Calu3 (cell line): Measurements from ENCODE around the gene CCDC97. TPM values are rescaled to one million over a fixed set of nuclear protein-coding genes. Genes with fewer than 3 reads are reported as not detected.

Source experiments
- BruUV-seq: library from RNA; stranded (reverse); fragments of 400-500 nt; replicated peaks from 2 replicates; lab custom pipeline; 2021; lab: Mats Ljungman, UMichigan
- CTCF ChIA-PET: fragments of 300-600 bp; sonication (Branson Sonifier 250); formaldehyde crosslinking; loops from one replicate; lab custom pipeline; 2022; ENCODE audit warnings: antibody characterized with exemption; lab: Charles Lee
- DNase-seq: peaks from one replicate; pipeline ENCODE4 v3.0.0; 2022
- H3K27ac Mint-ChIP-seq: one replicate; pipeline ENCODE4 v1.8.0; 2022; ENCODE audit warnings: mixed read lengths; ENCODE audit not compliant: unreplicated experiment
- H3K27me3 Mint-ChIP-seq: one replicate; pipeline ENCODE4 v1.8.0; 2022; ENCODE audit warnings: mixed read lengths; ENCODE audit not compliant: unreplicated experiment
- H3K36me3 Mint-ChIP-seq: one replicate; pipeline ENCODE4 v1.8.0; 2022; ENCODE audit warnings: mild to moderate bottlenecking, moderate library complexity, mixed read lengths; ENCODE audit not compliant: insufficient read depth, unreplicated experiment
- H3K4me1 Mint-ChIP-seq: one replicate; pipeline ENCODE4 v1.8.0; 2022; ENCODE audit warnings: mild to moderate bottlenecking, low read depth, mixed read lengths; ENCODE audit not compliant: unreplicated experiment
- H3K4me3 Mint-ChIP-seq: one replicate; pipeline ENCODE4 v1.8.0; 2022; ENCODE audit warnings: mild to moderate bottlenecking, low read depth, moderate library complexity, mixed read lengths; ENCODE audit not compliant: unreplicated experiment
- H3K9me3 Mint-ChIP-seq: one replicate; pipeline ENCODE4 v1.8.0; 2022; ENCODE audit warnings: low read depth, mixed read lengths; ENCODE audit not compliant: unreplicated experiment
- intact Hi-C: fragments of 100-400 bp; cut with micrococcal nuclease; formaldehyde crosslinking; loops from one replicate; pipeline ENCODE4 v1.10.0; 2022; ENCODE audit not compliant: unreplicated experiment
- total RNA-seq: library from RNA; stranded (reverse); gene quantifications from 2 replicates; pipeline ENCODE4 v1.2.3, GENCODE V29; 2022
- TF ChIP-seq, protein P1 (sequence below): fragments of 200-600 bp; IDR thresholded peaks from one replicate; pipeline ENCODE4 v1.8.0; 2022; ENCODE audit warnings: antibody characterized with exemption; ENCODE audit not compliant: unreplicated experiment

The CCDC97 gene
- total RNA-seq, 1 experiment from 2014 or later, result 45.8 TPM

DNA sequence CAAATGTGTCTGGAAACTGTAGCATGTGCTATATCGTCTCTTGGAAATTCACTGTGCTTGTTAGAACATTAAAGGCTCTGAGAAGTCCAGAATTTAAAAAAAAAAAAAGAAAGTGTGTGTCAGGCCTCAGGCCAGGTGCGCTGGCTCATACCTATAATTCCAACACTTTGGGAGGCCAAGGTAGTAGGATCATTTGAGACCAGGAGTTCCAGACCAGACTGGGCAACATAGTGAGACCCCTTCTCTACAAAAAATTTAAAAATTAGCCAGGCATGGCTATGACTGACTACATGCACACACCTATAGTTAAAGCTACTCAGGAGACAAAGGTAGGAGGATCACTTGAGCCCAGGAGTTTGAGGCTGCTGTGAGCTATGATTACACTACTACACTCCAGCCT, 40.9 kb upstream of the CCDC97 start:
- TF ChIP-seq, protein P1, sequence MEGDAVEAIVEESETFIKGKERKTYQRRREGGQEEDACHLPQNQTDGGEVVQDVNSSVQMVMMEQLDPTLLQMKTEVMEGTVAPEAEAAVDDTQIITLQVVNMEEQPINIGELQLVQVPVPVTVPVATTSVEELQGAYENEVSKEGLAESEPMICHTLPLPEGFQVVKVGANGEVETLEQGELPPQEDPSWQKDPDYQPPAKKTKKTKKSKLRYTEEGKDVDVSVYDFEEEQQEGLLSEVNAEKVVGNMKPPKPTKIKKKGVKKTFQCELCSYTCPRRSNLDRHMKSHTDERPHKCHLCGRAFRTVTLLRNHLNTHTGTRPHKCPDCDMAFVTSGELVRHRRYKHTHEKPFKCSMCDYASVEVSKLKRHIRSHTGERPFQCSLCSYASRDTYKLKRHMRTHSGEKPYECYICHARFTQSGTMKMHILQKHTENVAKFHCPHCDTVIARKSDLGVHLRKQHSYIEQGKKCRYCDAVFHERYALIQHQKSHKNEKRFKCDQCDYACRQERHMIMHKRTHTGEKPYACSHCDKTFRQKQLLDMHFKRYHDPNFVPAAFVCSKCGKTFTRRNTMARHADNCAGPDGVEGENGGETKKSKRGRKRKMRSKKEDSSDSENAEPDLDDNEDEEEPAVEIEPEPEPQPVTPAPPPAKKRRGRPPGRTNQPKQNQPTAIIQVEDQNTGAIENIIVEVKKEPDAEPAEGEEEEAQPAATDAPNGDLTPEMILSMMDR, result no peak
- Mint-ChIP-seq H3K36me3 (peaks cover 96% of the 10 kb centered on the region), H3K4me3 (no peak overlapping the region), H3K9me3 (no peaks in the 10 kb centered on the region), H3K27me3 (peaks cover 5% of the 10 kb centered on the region), H3K27ac (no peak overlapping the region), H3K4me1 (peaks cover 28% of the 10 kb centered on the region)
- DNase-seq, result no peak
- BruUV-seq, result TSS peak; percentile 6
- CTCF ChIA-PET, result interaction anchor here (0.6 kb wide), 1 partner anchor 65 kb away, joined by 3 read pairs; no protein-coding TSS in a partner anchor
- intact Hi-C loops, result no loop called here

DNA sequence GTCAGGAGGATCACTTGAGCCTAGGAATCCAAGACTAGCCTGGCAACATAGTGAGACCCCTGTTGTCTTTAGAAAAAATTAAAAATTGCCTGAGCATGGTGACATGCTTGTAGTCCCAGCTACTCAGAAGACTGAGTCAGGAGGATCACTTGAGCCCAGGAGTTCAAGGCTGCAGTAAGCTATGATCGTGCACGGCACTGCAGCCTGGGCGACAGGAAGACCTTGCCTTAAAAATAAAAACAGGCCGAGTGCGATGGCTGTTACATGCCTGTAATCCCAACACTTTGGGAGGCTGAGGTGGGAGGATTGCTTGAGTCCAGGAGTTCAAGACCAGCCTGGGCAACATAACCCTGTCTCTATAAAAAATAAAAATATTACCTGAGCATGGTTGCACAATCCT, 40.4 kb upstream of the CCDC97 start:
- no peak for DNase-seq
- intact Hi-C loops, result no loop called here
- peaks cover 93% of the 10 kb centered on the region for H3K36me3 Mint-ChIP-seq
- no peaks in the 10 kb centered on the region for H3K27me3 Mint-ChIP-seq
- TF ChIP-seq, protein P1, result no peak
- peaks cover 28% of the 10 kb centered on the region for H3K4me1 Mint-ChIP-seq
- BruUV-seq, result no TSS peak
- H3K9me3 Mint-ChIP-seq, result no peaks in the 10 kb centered on the region
- H3K4me3 Mint-ChIP-seq, result no peak overlapping the region
- no peak overlapping the region for H3K27ac Mint-ChIP-seq
- CTCF ChIA-PET, result interaction anchor here (0.7 kb wide), 1 partner anchor 19 kb away, joined by 7 read pairs; no protein-coding TSS in a partner anchor

DNA sequence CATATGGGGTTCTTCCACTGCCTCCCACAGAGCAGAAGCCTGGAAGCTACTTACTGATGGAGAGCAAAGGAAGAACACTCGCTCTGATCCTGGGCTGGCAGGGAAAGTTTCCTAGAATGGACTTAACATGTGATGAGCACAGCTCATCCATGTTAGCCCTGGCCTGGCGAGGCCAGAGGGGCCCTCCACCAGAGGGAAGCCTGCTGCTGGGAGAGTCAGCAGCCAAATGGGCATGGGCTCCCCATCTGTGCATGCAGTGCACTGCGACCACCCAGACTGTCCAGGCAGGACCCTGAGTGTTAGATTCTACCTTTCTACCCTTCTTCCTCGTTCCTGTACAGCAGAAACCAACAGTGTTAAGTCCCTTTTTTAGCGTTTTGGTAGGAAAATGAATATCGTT, 36.9 kb upstream of the CCDC97 start:
- DNase-seq, result no peak
- no TSS peak for BruUV-seq
- Mint-ChIP-seq H3K27ac (no peak overlapping the region), H3K4me1 (no peaks in the 10 kb centered on the region), H3K9me3 (no peaks in the 10 kb centered on the region), H3K36me3 (peaks cover 93% of the 10 kb centered on the region), H3K4me3 (no peak overlapping the region), H3K27me3 (no peaks in the 10 kb centered on the region)
- CTCF ChIA-PET, result no interaction called here
- TF ChIP-seq, protein P1, result no peak
- intact Hi-C loops, result no loop called here

DNA sequence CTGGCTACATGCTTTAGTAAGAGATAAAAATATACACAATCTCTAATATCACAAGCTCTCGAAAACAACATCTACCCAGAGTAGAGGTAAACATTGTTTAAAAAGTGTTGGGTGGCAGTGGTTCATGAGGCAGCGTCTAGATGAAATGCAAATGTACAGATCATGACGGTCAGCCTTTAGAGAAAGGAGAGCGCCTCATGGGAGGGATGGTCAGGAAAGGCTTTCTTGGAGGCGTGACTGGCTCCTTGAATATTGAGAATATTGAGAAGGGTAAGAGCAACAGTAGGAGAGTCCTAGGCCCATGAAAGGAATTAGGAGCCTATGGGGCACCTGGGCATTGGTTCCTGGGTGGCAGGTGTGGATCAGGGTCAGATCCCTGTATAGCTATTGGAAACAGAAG, 35.2 kb upstream of the CCDC97 start:
- Mint-ChIP-seq H3K36me3 (peaks cover 93% of the 10 kb centered on the region), H3K4me3 (no peak overlapping the region), H3K27me3 (no peaks in the 10 kb centered on the region), H3K4me1 (no peaks in the 10 kb centered on the region), H3K27ac (peak overlapping the region; percentile 31), H3K9me3 (no peaks in the 10 kb centered on the region)
- TF ChIP-seq, protein P1, result no peak
- intact Hi-C loops, result no loop called here
- DNase-seq, result no peak
- BruUV-seq, result no TSS peak
- CTCF ChIA-PET, result interaction anchor here (0.6 to 1.5 kb wide), 2 partner anchors 9 to 962 kb away, joined by 3 to 5 read pairs; no protein-coding TSS in a partner anchor
